ENCODE data around the gene KLHL26. TPM values are rescaled to one million over a fixed set of nuclear protein-coding genes. Genes with fewer than 3 reads are reported as not detected.

KLHL26 gene
- total RNA-seq, 1 experiment from 2014 or later: 10.7 TPM

DNA sequence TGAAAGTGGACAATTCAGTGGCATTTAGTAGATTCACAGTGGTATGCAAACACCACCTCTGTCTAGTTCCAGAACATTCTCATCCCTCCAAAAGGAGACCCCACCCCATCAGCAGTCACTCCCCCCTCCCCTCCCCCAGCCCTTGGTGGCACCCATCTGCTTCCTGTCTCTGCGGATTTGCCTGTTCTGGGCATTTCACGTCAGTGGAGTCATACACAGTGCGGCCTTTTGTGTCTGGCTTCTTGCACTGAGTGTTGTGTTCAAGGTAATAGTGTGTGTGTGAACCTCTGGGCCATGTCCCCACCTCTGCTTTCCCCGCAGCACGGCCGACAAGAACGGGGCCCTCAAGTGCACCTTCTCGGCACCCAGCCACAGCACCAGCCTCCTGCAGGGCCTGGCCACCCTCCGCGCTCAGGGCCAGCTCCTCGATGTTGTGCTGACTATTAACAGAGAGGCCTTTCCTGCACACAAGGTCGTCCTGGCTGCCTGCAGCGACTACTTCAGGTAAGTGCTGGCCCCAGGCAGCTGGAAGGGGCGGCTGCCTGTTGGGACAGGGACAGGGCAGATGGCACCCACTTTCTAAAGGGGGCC is 27.2 kb downstream of the KLHL26 start:
- no peak for DNase-seq
- Histone ChIP-seq H2BK120ac (ENCODE audit: low read depth, low read length, poor library complexity, severe bottlenecking) (no peak overlapping the region), H2BK20ac (ENCODE audit: low read depth, low read length, poor library complexity, severe bottlenecking) (no peak overlapping the region), H3K23ac (ENCODE audit: insufficient read length, low read depth, low read length) (no peak overlapping the region), H3K9ac (ENCODE audit: extremely low read depth, insufficient read length, low read length) (no peak overlapping the region), H3K23me2 (ENCODE audit: insufficient read length, low read depth, low read length, poor library complexity, severe bottlenecking) (no peaks in the 10 kb centered on the region), H4K20me1 (ENCODE audit: control insufficient read depth, insufficient read depth, insufficient read length) (no peaks in the 10 kb centered on the region), H3K18ac (ENCODE audit: insufficient read length, low read depth, low read length) (no peak overlapping the region), H3K4me1 (ENCODE audit: insufficient read depth, low read length) (no peaks in the 10 kb centered on the region), H2BK12ac (ENCODE audit: insufficient read length, low read depth, low read length) (no peak overlapping the region), H3K4me2 (ENCODE audit: insufficient read depth, insufficient read length, low read length) (no peak overlapping the region), H3K56ac (ENCODE audit: insufficient read length, low read depth, low read length) (no peak overlapping the region), H2AFZ (ENCODE audit: low read length) (no peak overlapping the region), H2AK5ac (ENCODE audit: insufficient read length, low read length) (no peak overlapping the region), H3K27me3 (ENCODE audit: insufficient read depth, low read length) (no peaks in the 10 kb centered on the region), H2BK5ac (ENCODE audit: insufficient read length, low read length) (no peak overlapping the region), H4K8ac (replicated peaks; ENCODE audit: insufficient read length, low read depth, low read length) (no peak overlapping the region), H3K4ac (ENCODE audit: low read depth, low read length) (no peak overlapping the region), H4K91ac (ENCODE audit: insufficient read length, low read depth, low read length) (no peak overlapping the region), H2BK15ac (ENCODE audit: low read depth, low read length) (no peak overlapping the region), H3K9me3 (ENCODE audit: control insufficient read depth, low read depth, low read length) (no peaks in the 10 kb centered on the region), H3K27ac (ENCODE audit: insufficient read length, low read depth, low read length) (no peak overlapping the region), H4K5ac (ENCODE audit: insufficient read length, low read depth, low read length) (no peak overlapping the region), H3K14ac (ENCODE audit: insufficient read depth, low read length) (no peak overlapping the region; the same call in 1 of the 2 replicates), H3K79me1 (ENCODE audit: insufficient read depth, low read depth, low read length, poor library complexity, severe bottlenecking) (no peaks in the 10 kb centered on the region), H3T11ph (ENCODE audit: low read length) (no peak overlapping the region), H3K79me2 (ENCODE audit: insufficient read depth, low read length) (no peaks in the 10 kb centered on the region)
- Mint-ChIP-seq H3K4me3 (no peak overlapping the region), H3K9me3 (no peaks in the 10 kb centered on the region; a peak in 1 of 5 replicates), H3K4me1 (peaks cover 8 to 9% of the 10 kb centered on the region in 2 experiments), H3K36me3 (ENCODE audit: insufficient read depth in 1 of 3, low read depth in 3 of 3) (peaks cover 0 to 15% (median 14%) of the 10 kb centered on the region in 3 experiments; a peak in 5 of 7 replicates), H3K27me3 (ENCODE audit: low read depth) (peaks cover under 1% of the 10 kb centered on the region; the same call in 1 of the 2 replicates), H3K27ac (0 out of 7 replicates have a peak overlapping the region, but pooled peaks of 1 of the 3 experiments have one; percentile 34)
- TF ChIP-seq, protein P1, sequence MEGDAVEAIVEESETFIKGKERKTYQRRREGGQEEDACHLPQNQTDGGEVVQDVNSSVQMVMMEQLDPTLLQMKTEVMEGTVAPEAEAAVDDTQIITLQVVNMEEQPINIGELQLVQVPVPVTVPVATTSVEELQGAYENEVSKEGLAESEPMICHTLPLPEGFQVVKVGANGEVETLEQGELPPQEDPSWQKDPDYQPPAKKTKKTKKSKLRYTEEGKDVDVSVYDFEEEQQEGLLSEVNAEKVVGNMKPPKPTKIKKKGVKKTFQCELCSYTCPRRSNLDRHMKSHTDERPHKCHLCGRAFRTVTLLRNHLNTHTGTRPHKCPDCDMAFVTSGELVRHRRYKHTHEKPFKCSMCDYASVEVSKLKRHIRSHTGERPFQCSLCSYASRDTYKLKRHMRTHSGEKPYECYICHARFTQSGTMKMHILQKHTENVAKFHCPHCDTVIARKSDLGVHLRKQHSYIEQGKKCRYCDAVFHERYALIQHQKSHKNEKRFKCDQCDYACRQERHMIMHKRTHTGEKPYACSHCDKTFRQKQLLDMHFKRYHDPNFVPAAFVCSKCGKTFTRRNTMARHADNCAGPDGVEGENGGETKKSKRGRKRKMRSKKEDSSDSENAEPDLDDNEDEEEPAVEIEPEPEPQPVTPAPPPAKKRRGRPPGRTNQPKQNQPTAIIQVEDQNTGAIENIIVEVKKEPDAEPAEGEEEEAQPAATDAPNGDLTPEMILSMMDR (conservative IDR thresholded peaks at IDR 0.05): no peak
- WGBS (ENCODE audit: extremely low coverage, insufficient read length, low lambda C conversion rate): no CpG with 5 or more reads among the region's 14 CpGs

All from H9 (cell line).